ENCODE results near the gene FAM135A. TPM values are rescaled to one million over a fixed set of nuclear protein-coding genes. Genes with fewer than 3 reads are reported as not detected.
"Not testable (repeated sequence)": the region's sequence is repeated elsewhere in the genome, so short reads cannot be mapped to it uniquely, and the experiment has no call there.

The FAM135A gene
- total RNA-seq, 1 donor from 2014 or later: 14.1 TPM

- no peak for DNase-seq (ENCODE audit: extremely low read depth, low read depth, low spot score)
Measured at GRCh38 chr6:70531133-70531532, 117.8 kb downstream of the FAM135A start.

DNA sequence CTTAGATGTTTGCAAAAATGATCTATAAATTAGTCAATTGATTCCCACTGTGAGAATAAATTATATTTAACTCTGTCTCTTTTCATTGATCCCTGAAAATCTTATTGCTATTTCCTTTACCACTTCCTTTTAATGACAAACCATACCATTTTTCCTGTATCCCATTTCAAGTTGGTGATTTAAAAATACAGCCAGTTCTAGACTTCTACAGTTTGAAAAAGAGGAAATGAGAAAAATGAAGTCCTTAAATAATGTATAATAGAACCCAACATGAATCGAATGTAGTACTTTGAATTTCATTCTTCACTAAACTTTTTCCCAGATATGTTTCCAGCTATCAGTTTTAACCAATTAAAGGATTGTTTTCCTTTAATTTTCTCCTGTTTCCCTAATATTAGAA is 124.0 kb downstream of the FAM135A start:
- no peak for DNase-seq (ENCODE audit: extremely low read depth, low read depth, low spot score)

GRCh38 chr6:70538376-70538775 is 125.1 kb downstream of the FAM135A start:
- DNase-seq (ENCODE audit: extremely low read depth, low read depth, low spot score): no peak

- no peak for DNase-seq (ENCODE audit: extremely low read depth, low read depth, low spot score)
Measured at GRCh38 chr6:70547313-70547712, 134.0 kb downstream of the FAM135A start.

GRCh38 chr6:70547905-70548304 is 134.6 kb downstream of the FAM135A start:
- no peak for DNase-seq (ENCODE audit: extremely low read depth, low read depth, low spot score)

GRCh38 chr6:70549327-70549726 is 136.0 kb downstream of the FAM135A start:
- no peak for DNase-seq (ENCODE audit: extremely low read depth, low read depth, low spot score)

GRCh38 chr6:70551566-70551965 is 138.3 kb downstream of the FAM135A start:
- DNase-seq (ENCODE audit: extremely low read depth, low read depth, low spot score): no peak

DNA sequence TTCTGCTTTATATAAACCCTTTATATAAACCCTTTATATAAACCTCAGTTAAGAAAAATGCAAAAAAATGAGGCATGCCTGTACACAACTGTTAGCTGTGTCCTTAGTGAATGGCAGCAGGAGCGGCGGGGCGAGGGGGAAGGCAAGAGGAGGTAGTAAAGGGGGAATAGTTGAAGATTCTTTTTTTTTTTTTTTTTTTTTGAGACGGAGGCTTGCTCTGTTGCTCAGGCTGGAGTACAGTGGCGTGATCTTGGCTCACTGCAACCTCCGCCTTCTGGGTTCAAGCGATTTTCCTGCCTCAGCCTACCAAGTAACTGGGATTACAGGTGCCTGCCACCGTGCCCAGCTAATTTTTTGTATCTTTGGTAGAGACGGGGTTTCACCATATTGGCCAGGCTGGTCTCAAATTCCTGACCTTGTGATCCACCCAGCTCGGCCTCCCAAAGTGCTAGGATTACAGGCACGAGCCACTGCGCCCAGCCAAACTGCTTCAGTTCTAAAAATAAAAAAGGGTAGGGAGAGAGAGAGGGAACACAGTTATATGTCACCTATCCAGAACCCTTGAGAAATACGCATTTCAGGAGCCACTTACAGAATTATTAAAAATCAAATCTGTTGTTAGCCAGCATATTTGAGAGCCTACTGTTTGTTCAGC is 139.1 kb downstream of the FAM135A start:
- not testable (repeated sequence) for DNase-seq (ENCODE audit: extremely low read depth, low read depth, low spot score)

DNA sequence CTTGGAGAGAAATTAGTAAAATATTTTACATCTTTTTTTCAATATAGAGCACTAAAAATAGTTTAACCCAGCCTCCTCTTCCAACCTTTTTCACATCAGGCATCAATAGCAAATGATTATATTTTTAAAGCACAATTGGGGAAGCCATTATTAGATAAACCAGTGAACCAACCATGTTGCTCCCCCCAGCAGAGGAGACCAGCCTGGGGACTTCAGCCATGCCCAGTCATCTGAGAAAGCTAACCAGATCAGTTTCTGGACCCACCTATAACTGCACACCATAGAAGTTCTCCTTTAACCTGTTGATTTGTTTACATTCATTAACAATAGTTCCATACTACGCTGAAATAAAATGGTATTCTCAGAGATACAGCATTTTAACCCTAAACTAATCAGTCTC is 139.7 kb downstream of the FAM135A start:
- no peak for DNase-seq (ENCODE audit: extremely low read depth, low read depth, low spot score)

GRCh38 chr6:70557998-70558397 is 144.7 kb downstream of the FAM135A start:
- no peak for DNase-seq (ENCODE audit: extremely low read depth, low read depth, low spot score)

DNA sequence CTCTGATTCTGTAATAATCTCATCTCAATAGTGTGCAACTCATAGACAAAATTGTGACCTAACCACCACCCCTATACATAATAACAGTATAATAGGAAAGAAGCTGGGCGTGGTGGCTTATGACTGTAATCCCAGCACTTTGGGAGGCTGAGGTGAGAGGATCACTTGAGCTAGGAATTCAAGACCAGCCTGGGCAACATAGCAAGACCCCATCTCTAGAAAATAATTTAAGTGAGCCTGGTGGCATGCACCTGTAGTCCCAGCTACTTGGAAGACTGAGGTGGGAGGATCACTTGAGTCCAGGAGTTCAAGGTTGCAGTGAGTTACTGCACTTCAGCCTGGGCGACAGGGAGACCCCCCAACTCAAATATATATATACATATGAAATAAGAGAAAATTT is 149.1 kb downstream of the FAM135A start:
- DNase-seq (ENCODE audit: extremely low read depth, low read depth, low spot score): not testable (repeated sequence)

DNA sequence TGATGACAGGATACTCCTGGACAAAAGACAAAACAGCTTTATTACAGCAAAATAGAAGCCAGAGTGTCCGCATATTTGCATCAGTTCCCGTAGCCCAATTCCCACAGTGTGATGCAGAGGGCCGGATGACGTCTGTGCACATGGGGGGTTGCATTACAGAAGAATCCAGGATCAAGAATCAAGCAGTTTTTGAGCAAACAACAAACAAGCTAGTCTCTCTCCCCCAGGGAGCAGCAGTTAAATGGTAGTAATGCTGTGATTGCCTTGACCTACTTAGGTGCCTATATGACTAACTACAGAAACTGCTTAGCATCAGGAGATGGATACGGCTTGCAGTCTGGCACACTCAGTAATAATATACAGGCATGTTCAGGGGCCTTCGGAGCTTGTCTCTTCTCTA is 150.2 kb downstream of the FAM135A start:
- DNase-seq (ENCODE audit: extremely low read depth, low read depth, low spot score): no peak

DNA sequence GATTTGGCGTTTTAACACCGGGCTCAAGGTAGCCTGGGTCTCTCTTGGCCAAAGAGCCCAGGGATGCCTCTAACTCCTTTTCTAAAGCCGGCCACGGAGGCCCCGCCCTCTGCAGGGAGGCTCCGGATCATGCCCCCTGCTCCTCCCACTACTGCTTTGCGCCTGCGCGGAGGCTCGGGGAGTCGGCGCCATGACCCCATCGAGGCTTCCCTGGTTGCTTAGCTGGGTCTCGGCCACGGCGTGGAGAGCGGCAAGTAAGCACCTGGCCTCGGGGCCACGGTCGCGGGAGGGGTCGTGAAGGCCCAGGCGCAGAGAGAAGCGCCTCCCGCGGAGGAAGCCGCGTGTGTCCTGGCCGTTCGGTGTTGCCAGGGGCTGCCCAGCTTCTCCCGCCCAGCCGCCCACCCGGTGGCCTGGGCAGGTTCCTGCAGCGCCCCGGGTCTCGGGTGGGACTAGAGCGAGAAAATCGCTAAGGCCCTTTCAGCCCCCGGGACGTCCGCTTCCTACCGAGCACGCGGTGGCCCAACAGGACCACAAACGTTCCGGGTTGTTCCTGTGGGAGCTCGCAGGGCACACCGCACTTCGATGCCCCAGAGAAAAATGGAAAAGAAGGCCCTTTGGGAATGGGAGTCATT is 153.6 kb downstream of the FAM135A start, which contains the start of gene SDHAF4:
TSS of gene SDHAF4 (plus strand) at position 180 of the 632 bp plus-strand sequence. CDS start at position 191, 11 bp downstream.
- peak; percentile 27 for DNase-seq (ENCODE audit: extremely low read depth, low read depth, low spot score)

GRCh38 chr6:70574643-70575042 is 161.3 kb downstream of the FAM135A start:
- DNase-seq (ENCODE audit: extremely low read depth, low read depth, low spot score): no peak

GRCh38 chr6:70575899-70576495 is 162.7 kb downstream of the FAM135A start:
- DNase-seq (ENCODE audit: extremely low read depth, low read depth, low spot score): no peak

DNA sequence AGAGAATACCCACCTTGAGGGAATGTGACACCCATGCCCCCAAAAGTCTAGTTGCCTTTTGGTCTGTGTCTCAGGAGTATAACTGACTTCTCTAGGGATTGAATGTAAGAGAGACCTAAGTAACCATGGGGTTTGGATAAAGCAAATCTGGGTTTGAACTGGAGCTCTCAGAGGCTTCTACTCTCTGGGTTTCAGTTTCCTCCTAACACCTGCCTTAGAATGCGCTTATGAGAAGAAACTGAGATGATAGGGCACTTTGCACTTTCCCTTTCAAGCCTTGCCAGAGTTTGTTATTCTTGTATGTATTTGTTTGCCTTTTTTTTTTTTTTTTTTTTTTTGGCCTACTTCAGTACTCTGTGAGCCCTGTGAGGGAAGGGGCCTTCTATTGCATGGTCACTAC is 172.8 kb downstream of the FAM135A start:
- no peak for DNase-seq (ENCODE audit: extremely low read depth, low read depth, low spot score)

DNA sequence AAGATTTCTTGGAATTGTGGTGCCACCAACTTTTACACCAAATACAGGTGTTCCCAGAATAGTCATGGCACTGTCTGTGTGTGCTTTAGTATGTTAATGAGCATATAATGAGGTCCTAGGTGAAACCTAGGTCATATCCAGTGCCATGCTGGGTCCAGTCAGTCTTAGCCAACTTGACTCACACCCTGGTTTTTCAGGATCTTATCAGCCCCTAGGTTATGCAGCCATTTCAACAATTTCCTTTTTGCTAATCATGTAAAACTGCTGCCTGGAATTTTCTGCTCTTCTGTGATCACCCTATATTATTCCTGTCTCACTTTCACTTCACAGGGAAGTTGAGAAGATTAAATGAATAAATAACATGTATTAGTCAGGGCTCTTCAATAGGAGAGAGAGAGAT is 177.1 kb downstream of the FAM135A start:
- DNase-seq (ENCODE audit: extremely low read depth, low read depth, low spot score): no peak

- DNase-seq (ENCODE audit: extremely low read depth, low read depth, low spot score): no peak
Measured at GRCh38 chr6:70592391-70593117, 179.2 kb downstream of the FAM135A start.

- no peak for DNase-seq (ENCODE audit: extremely low read depth, low read depth, low spot score)
Measured at GRCh38 chr6:70593118-70593486, 179.8 kb downstream of the FAM135A start.

GRCh38 chr6:70599187-70599586 is 185.9 kb downstream of the FAM135A start:
- no peak for DNase-seq (ENCODE audit: extremely low read depth, low read depth, low spot score)

DNA sequence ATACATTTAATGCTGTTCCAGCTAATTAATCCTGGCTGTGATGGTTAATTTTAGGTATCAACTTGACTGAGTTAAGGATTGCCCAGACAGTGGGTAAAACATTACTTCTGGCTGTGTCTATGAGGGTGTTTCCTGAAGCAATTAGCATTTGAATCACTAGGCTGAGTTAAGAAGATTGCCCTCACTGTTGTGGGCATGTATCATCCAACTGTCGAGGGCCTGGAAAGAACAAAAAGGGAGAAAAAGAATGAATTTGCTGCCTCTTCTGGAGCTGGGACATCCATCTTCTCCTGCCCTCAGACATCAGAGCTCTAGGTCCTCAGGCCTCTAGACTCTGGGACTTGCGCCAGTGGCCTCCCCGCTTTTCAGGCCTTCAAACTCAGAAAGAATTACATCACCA is 187.7 kb downstream of the FAM135A start:
- DNase-seq (ENCODE audit: extremely low read depth, low read depth, low spot score): no peak

- no peak for DNase-seq (ENCODE audit: extremely low read depth, low read depth, low spot score)
Measured at GRCh38 chr6:70604254-70604653, 190.9 kb downstream of the FAM135A start.
